ENCODE results near the gene PITPNM3. TPM values are rescaled to one million over a fixed set of nuclear protein-coding genes. Genes with fewer than 3 reads are reported as not detected.
A peak's percentile ranks its signal among the peaks of the same experiment; 100 is the strongest.

The PITPNM3 gene
- total RNA-seq, 1 donor from 2014 or later, result 4.3 TPM

DNA sequence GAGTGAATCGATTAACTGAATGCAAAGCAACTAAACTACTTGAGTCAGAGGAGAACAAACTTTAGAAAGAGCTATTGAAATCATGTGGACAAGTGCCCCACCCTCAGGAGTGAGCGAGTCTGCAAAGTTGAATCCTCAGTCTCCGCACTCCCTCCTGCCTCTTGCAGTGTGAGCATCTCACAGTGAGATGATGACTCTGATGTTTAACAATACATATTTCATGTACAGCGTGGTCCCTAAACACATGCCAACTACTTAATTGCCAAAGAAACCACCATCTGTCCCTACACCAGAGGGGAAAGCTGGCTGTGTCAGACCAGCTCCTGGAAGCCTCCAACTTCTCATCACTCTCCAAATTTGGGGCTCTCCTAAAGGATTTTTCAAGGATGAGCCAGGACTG lies 80.9 kb downstream of the PITPNM3 start:
- TF ChIP-seq, protein P1, sequence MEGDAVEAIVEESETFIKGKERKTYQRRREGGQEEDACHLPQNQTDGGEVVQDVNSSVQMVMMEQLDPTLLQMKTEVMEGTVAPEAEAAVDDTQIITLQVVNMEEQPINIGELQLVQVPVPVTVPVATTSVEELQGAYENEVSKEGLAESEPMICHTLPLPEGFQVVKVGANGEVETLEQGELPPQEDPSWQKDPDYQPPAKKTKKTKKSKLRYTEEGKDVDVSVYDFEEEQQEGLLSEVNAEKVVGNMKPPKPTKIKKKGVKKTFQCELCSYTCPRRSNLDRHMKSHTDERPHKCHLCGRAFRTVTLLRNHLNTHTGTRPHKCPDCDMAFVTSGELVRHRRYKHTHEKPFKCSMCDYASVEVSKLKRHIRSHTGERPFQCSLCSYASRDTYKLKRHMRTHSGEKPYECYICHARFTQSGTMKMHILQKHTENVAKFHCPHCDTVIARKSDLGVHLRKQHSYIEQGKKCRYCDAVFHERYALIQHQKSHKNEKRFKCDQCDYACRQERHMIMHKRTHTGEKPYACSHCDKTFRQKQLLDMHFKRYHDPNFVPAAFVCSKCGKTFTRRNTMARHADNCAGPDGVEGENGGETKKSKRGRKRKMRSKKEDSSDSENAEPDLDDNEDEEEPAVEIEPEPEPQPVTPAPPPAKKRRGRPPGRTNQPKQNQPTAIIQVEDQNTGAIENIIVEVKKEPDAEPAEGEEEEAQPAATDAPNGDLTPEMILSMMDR (conservative IDR thresholded peaks at IDR 0.05), result no peak
- Mint-ChIP-seq H3K27me3 (peaks cover 10% of the 10 kb centered on the region), H3K36me3 (no peaks in the 10 kb centered on the region), H3K27ac (no peak overlapping the region), H3K4me1 (ENCODE audit: unreplicated experiment) (peaks cover 35% of the 10 kb centered on the region), H3K9me3 (no peaks in the 10 kb centered on the region), H3K4me3 (no peak overlapping the region)
- no peak for DNase-seq (ENCODE audit: extremely low spot score, unreplicated experiment)

DNA sequence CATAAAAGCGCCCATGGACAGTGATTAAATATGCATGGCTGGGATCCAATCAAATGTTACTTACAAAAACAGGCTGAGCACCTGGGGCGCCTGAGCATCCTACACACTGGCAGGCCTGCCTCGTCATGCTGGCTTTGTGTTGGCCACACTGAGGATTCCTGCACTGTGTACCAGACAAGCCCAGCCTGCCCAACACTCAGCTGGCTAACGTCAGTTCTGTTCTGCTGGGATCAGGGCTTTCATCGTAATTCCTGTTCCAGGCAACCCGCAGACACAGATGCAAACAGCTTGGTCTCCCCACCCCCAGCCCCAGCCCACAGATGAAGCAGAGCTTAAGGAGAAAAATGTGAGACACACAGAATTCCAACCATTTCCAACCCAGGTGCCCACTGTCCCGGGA lies 81.4 kb downstream of the PITPNM3 start:
- H3K9me3 Mint-ChIP-seq, result no peaks in the 10 kb centered on the region
- DNase-seq (ENCODE audit: extremely low spot score, unreplicated experiment), result no peak
- H3K4me3 Mint-ChIP-seq, result no peak overlapping the region
- no peaks in the 10 kb centered on the region for H3K36me3 Mint-ChIP-seq
- peaks cover 10% of the 10 kb centered on the region for H3K27me3 Mint-ChIP-seq
- H3K27ac Mint-ChIP-seq, result no peak overlapping the region
- H3K4me1 Mint-ChIP-seq (ENCODE audit: unreplicated experiment), result peaks cover 33% of the 10 kb centered on the region
- TF ChIP-seq, protein P1 (conservative IDR thresholded peaks at IDR 0.05), result no peak

DNA sequence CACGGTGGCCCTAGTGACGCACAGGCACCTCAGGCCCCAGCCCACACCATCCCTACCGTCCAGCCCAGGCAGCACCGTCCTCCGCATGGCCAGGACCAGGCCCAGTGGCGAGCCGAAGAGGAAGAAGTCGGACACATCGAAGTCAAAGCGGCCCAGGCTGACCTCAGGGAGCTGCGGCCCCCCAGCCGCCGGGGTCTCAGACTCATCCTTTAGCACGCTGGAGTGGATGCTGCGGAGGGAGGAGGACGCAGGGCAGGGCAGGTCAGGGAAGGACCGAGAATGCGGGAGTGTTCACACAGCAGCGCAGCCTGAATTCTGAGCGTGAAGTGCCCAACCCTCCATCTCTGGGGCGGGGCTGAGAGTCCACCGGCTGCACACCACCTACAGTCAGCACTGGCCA lies 82.0 kb downstream of the PITPNM3 start:
- no peaks in the 10 kb centered on the region for H3K36me3 Mint-ChIP-seq
- no peak overlapping the region for H3K4me3 Mint-ChIP-seq
- H3K9me3 Mint-ChIP-seq, result no peaks in the 10 kb centered on the region
- H3K27ac Mint-ChIP-seq, result no peak overlapping the region
- TF ChIP-seq, protein P1 (conservative IDR thresholded peaks at IDR 0.05), result no peak
- DNase-seq (ENCODE audit: extremely low spot score, unreplicated experiment), result no peak
- peaks cover 27% of the 10 kb centered on the region for H3K4me1 Mint-ChIP-seq (ENCODE audit: unreplicated experiment)
- H3K27me3 Mint-ChIP-seq, result peaks cover 7% of the 10 kb centered on the region

GRCh38 chr17:6473128-6473767 lies 83.1 kb downstream of the PITPNM3 start:
- Mint-ChIP-seq H3K27ac (peak overlapping the region; percentile 45), H3K4me3 (no peak overlapping the region), H3K4me1 (ENCODE audit: unreplicated experiment) (peaks cover 24% of the 10 kb centered on the region), H3K27me3 (peaks cover 7% of the 10 kb centered on the region), H3K9me3 (no peaks in the 10 kb centered on the region), H3K36me3 (no peaks in the 10 kb centered on the region)
- TF ChIP-seq, protein P1 (conservative IDR thresholded peaks at IDR 0.05), result peak; percentile 98
- DNase-seq (ENCODE audit: extremely low spot score, unreplicated experiment), result peak; percentile 82

DNA sequence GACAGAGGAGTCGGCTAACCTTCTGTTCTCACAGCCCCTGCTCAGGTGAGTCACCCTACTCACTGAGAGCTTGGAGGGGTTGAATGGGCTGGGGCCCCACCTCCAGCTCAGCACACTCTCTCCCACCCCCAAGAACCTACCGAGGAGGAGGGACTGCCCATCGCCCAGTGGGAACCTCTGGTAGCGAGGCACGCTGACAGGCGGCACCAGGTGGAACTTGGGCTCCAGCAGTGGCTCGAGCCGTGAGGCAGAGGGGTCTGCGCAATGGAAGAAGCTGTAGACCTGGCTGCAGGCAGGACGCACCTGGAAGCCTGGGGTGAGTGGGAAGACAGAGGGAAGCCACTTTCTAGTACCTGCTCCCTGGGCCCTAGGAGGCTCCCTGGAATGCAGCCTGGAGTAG lies 83.8 kb downstream of the PITPNM3 start:
- TF ChIP-seq, protein P1 (conservative IDR thresholded peaks at IDR 0.05), result no peak
- Mint-ChIP-seq H3K4me1 (ENCODE audit: unreplicated experiment) (peaks cover 24% of the 10 kb centered on the region), H3K36me3 (no peaks in the 10 kb centered on the region), H3K27ac (no peak overlapping the region), H3K4me3 (no peak overlapping the region), H3K9me3 (no peaks in the 10 kb centered on the region), H3K27me3 (peaks cover 7% of the 10 kb centered on the region)
- no peak for DNase-seq (ENCODE audit: extremely low spot score, unreplicated experiment)
